Amygdala (tissue), 56 donors: Measurements from ENCODE around the gene PRORP.
"Not testable (repeated sequence)": the region's sequence is repeated elsewhere in the genome, so short reads cannot be mapped to it uniquely, and the experiment has no call there.

Experiments used
- DNase-seq, 56 donors: peaks; one replicate each; lab custom pipeline; 2025; lab: John Stamatoyannopoulos, UW

The PRORP gene

GRCh38 chr14:35121887-35122695 lies at the start of gene PRORP, which contains the start of gene PPP2R3C:
PRORP (plus strand) TSS chr14:35122552; CDS start chr14:35123246, 694 bp downstream.
PPP2R3C (minus strand) TSS chr14:35121990; CDS start chr14:35121959, 31 bp downstream.
- DNase-seq = peak; percentile 63 to 99 (median 89)

- no peak for DNase-seq
These were observed 48.9 kb upstream of the PRORP start for GRCh38 chr14:35073486-35073885.

GRCh38 chr14:35078082-35078481 lies 44.3 kb upstream of the PRORP start:
- DNase-seq = no peak

GRCh38 chr14:35079742-35080141 lies 42.6 kb upstream of the PRORP start:
- DNase-seq = no peak

- DNase-seq = no peak
These were observed 38.7 kb upstream of the PRORP start for GRCh38 chr14:35083530-35084150.

GRCh38 chr14:35085441-35085840 lies 36.9 kb upstream of the PRORP start:
- DNase-seq = no peak

GRCh38 chr14:35088514-35088913 lies 33.8 kb upstream of the PRORP start:
- DNase-seq = no peak

GRCh38 chr14:35094645-35095044 lies 27.7 kb upstream of the PRORP start:
- not testable (repeated sequence) for DNase-seq

- no peak for DNase-seq
These were observed 14.5 kb upstream of the PRORP start for GRCh38 chr14:35107866-35108265.

- DNase-seq = no peak
These were observed 9.7 kb upstream of the PRORP start for GRCh38 chr14:35112641-35113040.

GRCh38 chr14:35113308-35113950 lies 8.9 kb upstream of the PRORP start:
- DNase-seq = no peak

GRCh38 chr14:35114036-35114435 lies 8.3 kb upstream of the PRORP start:
- DNase-seq = no peak

GRCh38 chr14:35116242-35116641 lies 6.1 kb upstream of the PRORP start:
- DNase-seq = no peak

- DNase-seq = no peak
These were observed 5.2 kb upstream of the PRORP start for GRCh38 chr14:35117112-35117511.

GRCh38 chr14:35121026-35121886 lies 1.1 kb upstream of the PRORP start:
- no peak for DNase-seq

- DNase-seq = peak in 6 of 56 donors; percentile 42 to 82 (median 50)
These were observed 490 bp downstream of the PRORP start for GRCh38 chr14:35122696-35123387.

- DNase-seq = no peak
These were observed 994 bp downstream of the PRORP start for GRCh38 chr14:35123388-35123703.

- no peak for DNase-seq
These were observed 1.8 kb downstream of the PRORP start for GRCh38 chr14:35124127-35124526.

GRCh38 chr14:35133542-35134328 lies 11.4 kb downstream of the PRORP start:
- DNase-seq = no peak
